Effector CD8-positive, alpha-beta T cell (primary cell): ENCODE data around the gene LMCD1.
"Not testable (repeated sequence)": the region's sequence is repeated elsewhere in the genome, so short reads cannot be mapped to it uniquely, and the experiment has no call there.

Source experiments
- DNase-seq: peaks from one replicate; lab custom pipeline; 2025; lab: John Stamatoyannopoulos, UW

The LMCD1 gene

GRCh38 chr3:8560366-8561007 is 58.9 kb downstream of the LMCD1 start:
- no peak for DNase-seq

DNA sequence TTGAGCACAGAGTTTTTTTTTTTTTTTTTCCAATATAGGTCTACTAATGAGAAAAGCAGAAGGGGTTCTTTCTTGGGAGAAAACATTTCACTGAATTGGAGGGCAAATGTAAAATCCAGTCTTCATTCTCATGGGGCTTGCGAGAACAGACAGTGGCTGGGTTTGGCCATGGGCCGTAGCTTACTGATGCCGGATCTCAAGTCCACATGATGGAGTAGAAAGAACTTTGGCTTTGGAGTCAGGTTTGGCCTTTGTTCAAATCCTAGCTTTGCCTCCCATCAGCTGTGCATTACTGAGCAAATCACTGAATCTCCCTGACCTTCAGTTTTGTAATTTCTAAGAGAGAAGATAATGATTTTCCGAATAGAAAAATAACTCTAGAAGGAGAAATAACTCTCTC is 59.7 kb downstream of the LMCD1 start:
- no peak for DNase-seq

DNA sequence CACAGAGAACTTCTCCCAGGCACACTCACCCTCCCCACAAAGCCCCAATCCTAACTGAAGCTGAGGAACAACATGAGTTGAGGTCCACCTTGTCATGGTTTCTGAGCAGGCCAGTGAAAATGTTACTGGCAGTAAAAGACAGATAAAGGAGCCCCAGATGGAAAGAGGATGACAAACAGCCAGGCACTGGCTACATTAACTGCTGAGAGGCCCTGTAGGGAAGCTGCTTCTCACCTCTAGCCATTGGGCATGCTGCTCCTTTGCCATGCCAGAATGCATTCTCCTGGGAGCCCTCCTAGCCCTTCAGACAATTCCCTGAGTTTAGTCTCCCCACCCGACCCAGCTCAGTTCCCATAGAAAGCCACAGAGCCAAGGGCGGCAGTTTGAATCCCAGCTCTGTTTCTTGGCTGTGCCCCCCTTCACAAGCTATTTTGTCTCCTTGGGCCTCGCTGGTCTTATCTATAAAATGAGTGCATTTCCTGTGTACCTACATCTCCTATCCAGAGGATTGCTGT is 60.5 kb downstream of the LMCD1 start:
- no peak for DNase-seq

- DNase-seq, result no peak
These were observed 61.5 kb downstream of the LMCD1 start for GRCh38 chr3:8563146-8563545.

DNA sequence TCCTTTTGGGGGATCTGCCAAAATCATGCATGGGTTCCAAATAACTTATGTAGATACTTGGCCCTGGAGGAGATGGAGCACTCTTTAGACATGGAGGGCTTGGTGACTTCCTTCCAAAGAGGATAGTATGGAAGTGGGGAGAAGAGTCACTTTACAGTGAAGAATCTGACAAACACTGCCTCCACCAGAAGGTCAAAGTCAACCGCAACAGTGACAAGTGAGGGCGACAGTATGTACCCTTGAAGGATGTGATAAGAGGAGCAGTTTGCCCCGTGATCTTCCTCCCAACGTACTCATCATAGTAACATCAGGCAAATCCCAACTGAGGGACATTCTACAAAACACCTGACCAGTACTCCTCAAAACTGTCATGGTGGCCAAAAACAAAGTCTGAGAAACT is 62.0 kb downstream of the LMCD1 start:
- DNase-seq, result no peak

GRCh38 chr3:8565376-8565775 is 63.8 kb downstream of the LMCD1 start:
- DNase-seq, result no peak

- no peak for DNase-seq
These were observed 66.4 kb downstream of the LMCD1 start for GRCh38 chr3:8567784-8568575.

- DNase-seq, result no peak
These were observed 69.6 kb downstream of the LMCD1 start for GRCh38 chr3:8571256-8571655.

DNA sequence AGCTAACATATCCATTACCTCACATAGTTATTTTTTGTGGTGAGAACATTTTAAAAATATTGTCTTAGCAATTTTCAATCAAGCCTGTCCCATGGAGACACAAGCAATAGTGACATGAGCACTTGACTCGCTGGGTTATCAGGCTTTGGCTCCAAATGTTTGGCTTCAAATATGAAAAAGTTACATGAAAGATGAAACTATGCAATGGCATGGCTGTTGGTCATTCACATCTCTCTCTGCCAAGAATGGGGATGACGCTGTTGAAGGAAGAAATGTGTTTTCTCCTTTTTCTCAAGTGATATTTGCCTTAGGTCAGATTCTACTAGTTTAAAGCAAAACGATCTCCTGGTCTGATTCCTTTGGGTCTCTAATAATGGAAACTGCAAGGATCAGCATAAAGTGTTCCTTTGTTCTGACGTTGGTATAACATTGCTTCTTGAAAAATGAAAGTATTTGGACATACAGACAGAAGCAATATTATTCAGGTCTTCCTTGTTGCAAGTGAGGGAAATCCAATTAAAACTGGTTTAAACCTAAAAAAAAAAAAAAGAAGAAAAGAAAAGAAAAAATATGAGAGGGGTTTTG is 71.8 kb downstream of the LMCD1 start:
- no peak for DNase-seq

DNA sequence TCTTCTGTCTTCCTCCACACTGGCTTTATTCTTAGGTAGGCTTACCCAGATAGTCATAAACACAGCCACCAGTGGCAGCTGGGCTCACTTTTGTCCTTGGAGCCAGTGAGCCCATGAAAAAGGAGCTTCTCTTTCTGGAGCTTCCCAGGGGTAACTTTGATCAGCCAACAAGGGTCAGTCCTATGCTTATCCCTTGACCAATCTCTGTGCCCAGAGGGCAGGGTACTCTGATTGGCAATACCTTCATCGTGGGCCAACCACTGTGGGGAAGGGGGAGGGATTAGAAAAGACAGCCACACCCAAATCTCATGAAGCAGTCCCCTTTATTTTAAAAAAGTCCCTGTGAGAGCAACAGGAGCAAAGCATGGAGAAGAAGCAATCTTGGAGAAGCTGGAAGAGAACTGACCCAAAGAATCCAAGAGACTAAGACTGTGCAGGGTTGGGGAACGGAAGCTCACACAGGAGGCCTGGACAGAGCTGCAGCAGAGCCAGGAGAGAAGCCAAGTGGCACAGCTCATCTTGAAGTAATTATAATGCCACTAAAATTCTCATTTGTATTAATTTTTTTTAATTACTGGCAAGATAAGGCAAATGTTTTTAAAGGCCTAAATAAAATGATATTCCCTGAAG is 72.5 kb downstream of the LMCD1 start:
- DNase-seq, result no peak

- DNase-seq, result no peak
These were observed 73.2 kb downstream of the LMCD1 start for GRCh38 chr3:8574670-8575322.

- no peak for DNase-seq
These were observed 73.9 kb downstream of the LMCD1 start for GRCh38 chr3:8575364-8576104.

- DNase-seq, result no peak
These were observed 74.8 kb downstream of the LMCD1 start for GRCh38 chr3:8576436-8576835.

DNA sequence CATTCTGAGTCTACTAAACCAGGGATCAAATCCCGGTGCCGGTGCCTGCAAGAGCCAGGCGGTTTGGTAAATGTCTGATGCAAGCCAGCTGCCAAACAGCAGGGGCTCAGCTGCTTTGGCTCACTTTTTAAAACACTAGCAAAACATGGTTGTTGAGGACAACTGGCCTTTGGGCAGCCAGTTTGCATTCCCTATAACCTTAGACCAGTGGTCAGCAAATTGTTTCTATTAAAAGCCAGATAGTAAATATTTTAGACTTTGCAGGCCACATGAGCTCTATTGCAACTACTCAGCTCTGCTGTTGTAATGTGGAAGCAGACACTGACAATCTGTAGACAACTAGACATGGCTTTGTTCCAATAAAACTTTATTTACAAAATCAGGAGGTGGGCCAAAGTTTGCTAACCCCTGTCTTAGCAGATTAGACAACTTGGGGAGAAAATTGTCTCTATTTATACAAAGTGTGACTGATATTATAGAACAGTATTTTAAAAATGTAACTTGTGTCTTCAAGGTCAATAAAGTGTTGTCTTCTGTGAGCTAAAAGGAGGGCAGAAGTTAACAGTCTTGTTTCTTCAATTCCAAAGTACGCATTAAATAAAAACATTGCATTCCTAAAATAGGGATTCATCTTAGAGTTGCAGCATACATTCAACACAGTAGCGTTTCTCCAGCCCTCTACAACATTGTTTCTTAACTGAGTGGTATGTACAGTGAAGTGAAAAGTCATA is 75.4 kb downstream of the LMCD1 start:
- no peak for DNase-seq

GRCh38 chr3:8578282-8578681 is 76.7 kb downstream of the LMCD1 start:
- DNase-seq, result no peak

DNA sequence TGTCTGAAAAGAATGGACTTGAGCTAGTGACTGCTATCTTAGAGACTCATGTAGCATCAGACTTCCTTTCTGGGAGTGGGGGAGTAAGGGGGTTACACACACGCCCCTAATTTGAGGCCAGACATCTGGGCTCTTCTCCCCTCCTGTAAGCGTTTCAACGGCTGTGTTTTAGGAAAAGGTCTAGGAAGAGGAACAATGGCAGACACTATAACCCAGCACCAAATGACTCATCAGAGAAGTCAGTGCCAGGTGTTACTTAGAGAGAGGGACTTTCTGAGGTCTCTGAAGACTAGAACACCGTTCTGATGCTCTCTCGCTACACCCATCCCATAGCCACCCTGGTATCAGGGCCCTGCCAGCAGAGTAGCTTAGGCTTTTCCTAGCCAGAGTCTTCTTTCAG is 77.5 kb downstream of the LMCD1 start:
- DNase-seq, result no peak

- DNase-seq, result no peak
These were observed 78.3 kb downstream of the LMCD1 start for GRCh38 chr3:8579943-8580342.

GRCh38 chr3:8580434-8580833 is 78.8 kb downstream of the LMCD1 start:
- not testable (repeated sequence) for DNase-seq

- no peak for DNase-seq
These were observed 79.8 kb downstream of the LMCD1 start for GRCh38 chr3:8581373-8581772.

- DNase-seq, result no peak
These were observed 80.3 kb downstream of the LMCD1 start for GRCh38 chr3:8581806-8582445.
